ENCODE results near the gene SPESP1. TPM values are rescaled to one million over a fixed set of nuclear protein-coding genes. Genes with fewer than 3 reads are reported as not detected.

The SPESP1 gene
- total and polyA plus RNA-seq, 2 of the 8 experiments (the other 6 are each of a cell fraction or from before 2014, with no cell fraction given), result not detected

GRCh38 chr15:68896178-68896577 lies 34.1 kb upstream of the SPESP1 start:
- Histone ChIP-seq H3K4me2 (ENCODE audit: insufficient read depth in 1 of 2, low read depth in 2 of 2, low read length in 2 of 2) (no peak overlapping the region), H3K9me3 (ENCODE audit: insufficient read depth in 2 of 2, low read depth in 1 of 2, low read length in 1 of 2) (no peaks in the 10 kb centered on the region), H3K27ac (ENCODE audit: low read depth, low read length) (no peak overlapping the region), H4K91ac (replicated peaks; ENCODE audit: insufficient read length, low read length) (no peak overlapping the region), H2AK5ac (ENCODE audit: low read depth, low read length) (no peak overlapping the region), H4K8ac (ENCODE audit: extremely low read depth, insufficient read depth, low read length) (no peak overlapping the region), H2BK120ac (replicated peaks; ENCODE audit: low read depth, low read length) (no peak overlapping the region), H2BK5ac (ENCODE audit: low read depth, low read length) (no peak overlapping the region), H2AFZ (ENCODE audit: low read length) (no peak overlapping the region), H3K23me2 (ENCODE audit: low read depth, low read length) (no peaks in the 10 kb centered on the region), H3K9ac (replicated peaks in 1 of 4; ENCODE audit: extremely low read depth in 1 of 4, low read depth in 3 of 4, low read length in 3 of 4) (no peak overlapping the region), H3K56ac (replicated peaks; ENCODE audit: insufficient read length, low read depth, low read length) (no peak overlapping the region), H4K20me1 (replicated peaks in 1 of 2; ENCODE audit: control insufficient read depth in 1 of 2, insufficient read depth in 2 of 2, low read length in 2 of 2) (no peaks in the 10 kb centered on the region), H3K4me1 (replicated peaks in 1 of 4; ENCODE audit: control insufficient read depth in 3 of 4, insufficient read depth in 4 of 4, low read length in 3 of 4) (peaks cover 0 to 2% (median 0%) of the 10 kb centered on the region in 4 experiments; a peak in 1 of 7 replicates), H3K79me1 (ENCODE audit: low read depth, low read length) (no peaks in the 10 kb centered on the region), H2BK20ac (ENCODE audit: low read length) (no peak overlapping the region), H3K18ac (ENCODE audit: extremely low read depth, low read length) (no peak overlapping the region), H2BK12ac (ENCODE audit: low read depth, low read length) (no peak overlapping the region), H3K4me3 (ENCODE audit: extremely low read depth in 1 of 4, insufficient read depth in 2 of 4, low read depth in 3 of 4, low read length in 4 of 4) (no peak overlapping the region), H2BK15ac (ENCODE audit: low read length) (no peak overlapping the region), H3K79me2 (ENCODE audit: control insufficient read depth in 1 of 2, insufficient read depth in 2 of 2, low read length in 2 of 2) (no peaks in the 10 kb centered on the region), H4K5ac (ENCODE audit: insufficient read length, low read depth, low read length) (no peak overlapping the region), H3K27me3 (replicated peaks in 1 of 4; ENCODE audit: control insufficient read depth in 3 of 4, extremely low read depth in 1 of 4, insufficient read depth in 3 of 4, low read length in 3 of 4) (no peaks in the 10 kb centered on the region), H3K4ac (replicated peaks; ENCODE audit: insufficient read length, low read depth, low read length) (no peak overlapping the region), H3K14ac (ENCODE audit: insufficient read length) (no peak overlapping the region), H3K23ac (ENCODE audit: insufficient read length) (no peak overlapping the region), H3K36me3 (ENCODE audit: control insufficient read depth in 2 of 4, insufficient read depth in 4 of 4, low read length in 3 of 4) (no peaks in the 10 kb centered on the region)
- no peak for DNase-seq (ENCODE audit: low read depth in 1 of 2, low spot score in 2 of 2)
- TF ChIP-seq BCL11A (IDR thresholded peaks at IDR 0.05; ENCODE audit: low read depth in 2 of 2, low read length in 2 of 2) (no peak), CTBP2 (IDR thresholded peaks at IDR 0.05; ENCODE audit: borderline replicate concordance, insufficient read depth, insufficient read length, low read length) (no peak), FOSL1 (IDR thresholded peaks at IDR 0.05; ENCODE audit: insufficient read depth, low read depth, low read length) (no peak), TAF1 (IDR thresholded peaks at IDR 0.05; ENCODE audit: low read depth, low read length) (no peak)
- ChIA-PET POLR2A (ENCODE audit: partially characterized antibody) (interaction anchor here (1.0 kb wide), 1 partner anchor 557 kb away, joined by 3 read pairs; the partner anchor contains the start of gene RPLP1), CTCF (ENCODE audit: partially characterized antibody) (interaction anchor here (1.0 to 2.4 kb wide), 5 partner anchors 10 to 32 kb away, joined by 3 to 8 read pairs (median 5); no protein-coding TSS in a partner anchor)
- no peak for FAIRE-seq
